Adrenal gland (tissue), 12 donors: ENCODE data around the gene CGREF1. TPM values are rescaled to one million over a fixed set of nuclear protein-coding genes. Genes with fewer than 3 reads are reported as not detected.
A peak's percentile ranks its signal among the peaks of the same experiment; 100 is the strongest.

ENCODE experiments used
- DNase-seq, 7 donors: peaks; one replicate each; pipeline ENCODE4 v3.0.0-alpha.2; 2019 to 2020
- H3K27ac ChIP-seq, 5 donors: fragments of 200-600 bp; sonication (generic) in 4 of 5; 1 replicate in 3 of 5; 2 replicates in 2 of 5; pipeline versions ENCODE4 v1.5.1 to v1.8.0; 2016 to 2020; ENCODE audit warnings: mild to moderate bottlenecking in 1 of 5
- H3K27me3 ChIP-seq: fragments of 200-600 bp; 2 replicates; pipeline ENCODE4 v1.8.0; 2021
- H3K36me3 ChIP-seq, 2 donors: fragments of 200-600 bp; replicated peaks in 1 of 2; 1 replicate in 1 of 2; 2 replicates in 1 of 2; pipeline versions ENCODE4 v1.5.1 to v1.8.0; 2018 to 2022
- H3K4me1 ChIP-seq, 2 donors: fragments of 200-600 bp; replicated peaks in 1 of 2; 1 replicate in 1 of 2; 2 replicates in 1 of 2; pipeline versions ENCODE4 v1.5.1 to v1.8.0; 2018 to 2021
- H3K4me3 ChIP-seq, 4 donors: fragments of 200-600 bp; sonication (generic) in 3 of 4; one replicate each; pipeline ENCODE4 v1.5.1; 2016 to 2018
- H3K9me3 ChIP-seq, 3 donors: fragments of 200-600 bp; sonication (generic) in 1 of 3; replicated peaks in 1 of 3; 1 replicate in 2 of 3; 2 replicates in 1 of 3; pipeline versions ENCODE4 v1.5.1 to v1.8.0; 2016 to 2021
- CTCF ChIP-seq, 6 experiments: fragments of 450-650 bp in 4 of 6; fragments of 200-600 bp in 2 of 6; sonication (generic) in 1 of 6; IDR thresholded peaks; 1 replicate in 5 of 6; 2 replicates in 1 of 6; pipeline versions ENCODE4 v1.5.1 to v1.8.0; 2016 to 2021; ENCODE audit warnings: antibody characterized with exemption in 6 of 6, mild to moderate bottlenecking in 2 of 6, moderate library complexity in 1 of 6
- POLR2A ChIP-seq, 2 donors: fragments of 450-650 bp; IDR thresholded peaks; one replicate each; pipeline ENCODE4 v1.6.1; 2017; ENCODE audit warnings: antibody characterized with exemption in 2 of 2, mild to moderate bottlenecking in 2 of 2, moderate library complexity in 1 of 2
- WGBS, 4 donors: extraction: QIAGEN DNeasy Blood & Tissue Kit in 2 of 4; methylation state at CpG; one replicate each; pipeline versions ENCODE4 v1.1.5 to v1.1.7; 2013 to 2017; 5-methylcytosine and 5-hydroxymethylcytosine counted together
- intact Hi-C, 2 donors: fragments of 100-400 bp; cut with DNase I; formaldehyde crosslinking; loops; one replicate each; pipeline versions ENCODE4 v1.14.1 to v1.15.0; 2022 to 2023
- polyA plus RNA-seq, 3 donors: library from polyadenylated mRNA; stranded (reverse); fragments of 200-250 nt in 2 of 3; fragments of 350-450 nt in 1 of 3; fragmentation: Illumina TruSeq in 1 of 3; extraction: RNeasy Lipid Tissue Mini Kit (QIAGEN cat#74804) in 1 of 3; gene quantifications; one replicate each; pipeline ENCODE4 v1.2.3, GENCODE V29; 2013 to 2014
- total RNA-seq, 9 donors: library from RNA; depleted of rRNA in 4 of 9; stranded (reverse); fragments of >200 nt in 4 of 9; fragments of 120-200 nt in 1 of 9; fragmentation: NEBNext Ultra II Directional in 1 of 9; extraction: Animal tissue kit (Norgen Biotek cat#: 25700) in 1 of 9; gene quantifications; one replicate each; pipeline versions ENCODE4 v1.1.0 to v1.2.4, GENCODE V29; 2013 to 2023
- donor health status: healthy with polysubstance abuse.
- donor health status: Bipolar disorder and iron deficiency.
- donor health status: DM: yes; HTN: yes; CAD: no.
- donor health status: DM: no; HTN: no; CAD: no.
- donor health status: DM: no; HTN: no; CAD: no.
- donor health status: DM: yes; HTN: yes; CAD: no.

CGREF1 gene
- total and polyA plus RNA-seq, 12 donors, result 0.52 to 4.7 (median 1.3) TPM; not detected in 1

- 88 to 93% (median 91%) methylated on average over 7 to 14 of the region's 14 CpGs for WGBS, 4 donors
- DNase-seq, result peak in 1 of 7 donors; percentile 26
- no peaks in the 10 kb centered on the region for H3K36me3 ChIP-seq
- no peak overlapping the region for H3K4me3 ChIP-seq
- no peaks in the 10 kb centered on the region for H3K27me3 ChIP-seq
- no peaks in the 10 kb centered on the region for H3K9me3 ChIP-seq
- intact Hi-C loops, result loop anchor here (10.0 kb wide), 2 partner anchors 55 to 125 kb away; partner anchors contain the start of gene TMEM214 (in 1 of the 2)
- H3K4me1 ChIP-seq, result peaks cover 11 to 32% of the 10 kb centered on the region in 2 donors
- TF ChIP-seq CTCF (IDR thresholded peaks at IDR 0.05) (no peak), POLR2A (IDR thresholded peaks at IDR 0.05) (no peak)
- H3K27ac ChIP-seq, result no peak overlapping the region
These were observed 29.6 kb downstream of the CGREF1 start for GRCh38 chr2:27089111-27089954.

- H3K4me3 ChIP-seq, result no peak overlapping the region
- H3K27me3 ChIP-seq, result no peaks in the 10 kb centered on the region
- H3K9me3 ChIP-seq, result no peaks in the 10 kb centered on the region
- TF ChIP-seq POLR2A (IDR thresholded peaks at IDR 0.05), result no peak
- TF ChIP-seq CTCF (IDR thresholded peaks at IDR 0.05), result no peak
- 92 to 97% (median 96%) methylated on average over 6 of the region's 6 CpGs for WGBS, 4 donors
- no peaks in the 10 kb centered on the region for H3K36me3 ChIP-seq
- H3K4me1 ChIP-seq, result peaks cover 11 to 32% of the 10 kb centered on the region in 2 donors
- no peak overlapping the region for H3K27ac ChIP-seq
- intact Hi-C loops, result loop anchor here (10.0 kb wide), 2 partner anchors 54 to 124 kb away; partner anchors contain the start of gene TMEM214 (in 1 of the 2)
- no peak for DNase-seq
These were observed 30.3 kb downstream of the CGREF1 start for GRCh38 chr2:27088634-27089033.

GRCh38 chr2:27087823-27088410 is 31.0 kb downstream of the CGREF1 start:
- Histone ChIP-seq H3K4me1 (peaks cover 11 to 28% of the 10 kb centered on the region in 2 donors), H3K4me3 (no peak overlapping the region), H3K27ac (no peak overlapping the region), H3K27me3 (no peaks in the 10 kb centered on the region), H3K36me3 (no peaks in the 10 kb centered on the region), H3K9me3 (no peaks in the 10 kb centered on the region)
- WGBS, 4 donors, result 76 to 86% (median 81%) methylated on average over 4 to 5 of the region's 5 CpGs
- TF ChIP-seq POLR2A (IDR thresholded peaks at IDR 0.05), result no peak
- TF ChIP-seq CTCF (IDR thresholded peaks at IDR 0.05), result no peak
- intact Hi-C loops, result loop anchor here (10.0 kb wide), 2 partner anchors 53 to 123 kb away; partner anchors contain the start of gene TMEM214 (in 1 of the 2)
- no peak for DNase-seq
